ENCODE data around the gene GABRB1. TPM values are rescaled to one million over a fixed set of nuclear protein-coding genes. Genes with fewer than 3 reads are reported as not detected.

GABRB1 gene
- total RNA-seq, 2 experiments from 2014 or later: not detected

DNA sequence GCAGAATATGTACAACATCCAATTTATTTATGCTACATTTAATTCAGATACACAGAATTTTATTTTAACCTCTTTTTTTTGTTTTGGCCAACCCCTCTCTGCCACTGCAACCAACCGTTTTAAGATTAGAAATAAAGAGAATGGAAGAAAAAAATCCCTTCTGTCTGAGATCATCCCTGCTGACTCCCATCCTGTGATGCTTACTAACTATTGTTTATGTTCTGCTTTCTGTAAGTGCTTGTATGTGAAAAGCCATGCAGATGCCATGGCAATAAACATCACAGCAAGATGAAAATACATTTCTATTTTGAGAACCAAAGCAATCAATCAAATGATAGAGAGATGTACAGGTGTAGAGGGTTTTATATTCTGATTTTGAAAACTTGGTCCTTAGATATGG, 70.1 kb downstream of the GABRB1 start:
- POLR2A ChIA-PET: no interaction called here

GRCh38 chr4:47104986-47105385, 73.6 kb downstream of the GABRB1 start:
- POLR2A ChIA-PET: no interaction called here
- CTCF ChIA-PET (ENCODE audit: unreplicated experiment): no interaction called here
- Histone ChIP-seq H3K36me3 (ENCODE audit: insufficient read depth, low read length) (no peaks in the 10 kb centered on the region), H4K20me1 (ENCODE audit: insufficient read depth, low read length) (no peaks in the 10 kb centered on the region), H3K4me2 (ENCODE audit: low read length) (no peak overlapping the region), H3K9me3 (ENCODE audit: low read length) (no peaks in the 10 kb centered on the region), H3K4me1 (ENCODE audit: insufficient read depth, low read length, poor library complexity, severe bottlenecking) (no peaks in the 10 kb centered on the region), H3K4me3 (ENCODE audit: low read depth, low read length, poor library complexity, severe bottlenecking) (no peak overlapping the region), H2AFZ (ENCODE audit: low read length) (no peak overlapping the region), H3K79me2 (ENCODE audit: insufficient read depth, low read depth, low read length) (no peaks in the 10 kb centered on the region), H3K27ac (ENCODE audit: low read depth, low read length, poor library complexity, severe bottlenecking) (no peak overlapping the region), H3K9me2 (ENCODE audit: insufficient read depth, low read length) (no peaks in the 10 kb centered on the region)
- intact Hi-C loops (cut with micrococcal nuclease; ENCODE audit: unreplicated experiment): no loop called here
- TF ChIP-seq EZH2phosphoT487 (IDR thresholded peaks at IDR 0.05; ENCODE audit: borderline replicate concordance, low read depth, low read length): no peak
- TF ChIP-seq CTCF (conservative IDR thresholded peaks at IDR 0.05; ENCODE audit: low read length): no peak
- no TSS peak for BruUV-seq (replicated peaks)
- DNase-seq (ENCODE audit: low spot score): no peak

More for the DNA sequence above, 70.1 kb downstream of the GABRB1 start:
- no peak for DNase-seq (ENCODE audit: low spot score)
- no peaks in the 10 kb centered on the region for H3K79me2 ChIP-seq (ENCODE audit: insufficient read depth, low read depth, low read length)
- H3K9me2 ChIP-seq (ENCODE audit: insufficient read depth, low read length): no peaks in the 10 kb centered on the region
- no peak overlapping the region for H3K4me2 ChIP-seq (ENCODE audit: low read length)
- no peak overlapping the region for H3K27ac ChIP-seq (ENCODE audit: low read depth, low read length, poor library complexity, severe bottlenecking)
- intact Hi-C loops (cut with micrococcal nuclease; ENCODE audit: unreplicated experiment): no loop called here
- no peaks in the 10 kb centered on the region for H3K36me3 ChIP-seq (ENCODE audit: insufficient read depth, low read length)
- CTCF ChIA-PET (ENCODE audit: unreplicated experiment): no interaction called here
- H4K20me1 ChIP-seq (ENCODE audit: insufficient read depth, low read length): no peaks in the 10 kb centered on the region
- H2AFZ ChIP-seq (ENCODE audit: low read length): no peak overlapping the region
- no peaks in the 10 kb centered on the region for H3K9me3 ChIP-seq (ENCODE audit: low read length)
- H3K4me3 ChIP-seq (ENCODE audit: low read depth, low read length, poor library complexity, severe bottlenecking): no peak overlapping the region
- no peak for TF ChIP-seq EZH2phosphoT487 (IDR thresholded peaks at IDR 0.05; ENCODE audit: borderline replicate concordance, low read depth, low read length)
- TF ChIP-seq CTCF (conservative IDR thresholded peaks at IDR 0.05; ENCODE audit: low read length): no peak
- no TSS peak for BruUV-seq (replicated peaks)
- no peaks in the 10 kb centered on the region for H3K4me1 ChIP-seq (ENCODE audit: insufficient read depth, low read length, poor library complexity, severe bottlenecking)

DNA sequence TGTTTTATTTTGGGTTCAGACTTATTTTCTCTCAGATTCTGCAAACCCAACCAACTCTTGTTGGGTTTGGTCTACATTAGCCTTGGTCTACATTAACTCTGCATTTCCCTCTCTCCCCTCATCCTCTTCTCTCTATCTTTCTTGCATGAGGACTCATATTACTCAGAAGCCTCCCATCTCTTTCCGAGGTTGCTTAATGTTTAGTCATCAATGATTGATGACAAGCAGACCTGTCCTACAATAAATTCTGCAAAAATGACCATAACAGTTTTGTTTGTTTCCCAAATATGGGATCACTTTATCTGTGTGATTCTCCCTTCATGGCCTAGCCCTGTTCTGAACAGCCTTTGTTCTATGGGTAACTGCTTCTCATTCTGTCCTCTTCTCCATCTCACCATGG, 75.2 kb downstream of the GABRB1 start:
- ChIA-PET CTCF (ENCODE audit: unreplicated experiment) (no interaction called here), POLR2A (interaction anchor here (1.5 kb wide), 1 partner anchor 16 kb away, joined by 4 read pairs; no protein-coding TSS in a partner anchor)
- DNase-seq (ENCODE audit: low spot score): no peak
- BruUV-seq (replicated peaks): no TSS peak
- no peak overlapping the region for H3K4me2 ChIP-seq (ENCODE audit: low read length)
- H3K9me3 ChIP-seq (ENCODE audit: low read length): no peaks in the 10 kb centered on the region
- TF ChIP-seq EZH2phosphoT487 (IDR thresholded peaks at IDR 0.05; ENCODE audit: borderline replicate concordance, low read depth, low read length) (no peak), CTCF (conservative IDR thresholded peaks at IDR 0.05; ENCODE audit: low read length) (no peak)
- no peak overlapping the region for H3K4me3 ChIP-seq (ENCODE audit: low read depth, low read length, poor library complexity, severe bottlenecking)
- H3K79me2 ChIP-seq (ENCODE audit: insufficient read depth, low read depth, low read length): no peaks in the 10 kb centered on the region
- H3K27ac ChIP-seq (ENCODE audit: low read depth, low read length, poor library complexity, severe bottlenecking): no peak overlapping the region
- intact Hi-C loops (cut with micrococcal nuclease; ENCODE audit: unreplicated experiment): no loop called here
- H3K36me3 ChIP-seq (ENCODE audit: insufficient read depth, low read length): no peaks in the 10 kb centered on the region
- no peaks in the 10 kb centered on the region for H3K9me2 ChIP-seq (ENCODE audit: insufficient read depth, low read length)
- no peaks in the 10 kb centered on the region for H4K20me1 ChIP-seq (ENCODE audit: insufficient read depth, low read length)
- no peaks in the 10 kb centered on the region for H3K4me1 ChIP-seq (ENCODE audit: insufficient read depth, low read length, poor library complexity, severe bottlenecking)
- H2AFZ ChIP-seq (ENCODE audit: low read length): no peak overlapping the region
